DOHH2 (cell line): ENCODE results near the gene SCT.

Experiments
- H3F3A ChIP-seq: fragments of 200-600 bp; sonication (generic), shearing (Covaris generic); 2 replicates; pipeline ENCODE4 v1.6.0; 2016; ENCODE audit warnings: antibody characterized with exemption, mild to moderate bottlenecking; ENCODE audit not compliant: control insufficient read depth, insufficient read depth
- H3K27ac ChIP-seq: fragments of 200-600 bp; sonication (generic); 2 replicates; pipeline ENCODE4 v1.5.1; 2014; ENCODE audit warnings: low read depth, mild to moderate bottlenecking, low read length, moderate library complexity
- H3K27me3 ChIP-seq: fragments of 200-600 bp; sonication (generic); 2 replicates; pipeline ENCODE4 v1.6.1; 2014; ENCODE audit warnings: mild to moderate bottlenecking, low read length, mixed read lengths; ENCODE audit not compliant: control insufficient read depth
- H3K36me3 ChIP-seq: fragments of 200-600 bp; sonication (generic); 2 replicates; pipeline ENCODE4 v1.6.1; 2014; ENCODE audit warnings: mild to moderate bottlenecking, low read length, moderate library complexity, mixed read lengths; ENCODE audit not compliant: control insufficient read depth
- H3K4me1 ChIP-seq: fragments of 200-600 bp; sonication (generic); 2 replicates; pipeline ENCODE4 v1.6.1; 2014; ENCODE audit warnings: mild to moderate bottlenecking, low read length, mixed read lengths; ENCODE audit not compliant: control insufficient read depth
- H3K4me2 ChIP-seq: fragments of 200-600 bp; sonication (generic); 2 replicates; pipeline ENCODE4 v1.6.0; 2014; ENCODE audit warnings: mild to moderate bottlenecking, low read length, moderate library complexity
- H3K4me3 ChIP-seq: fragments of 200-600 bp; sonication (generic); 2 replicates; pipeline ENCODE4 v1.5.1; 2014; ENCODE audit warnings: mild to moderate bottlenecking, low read length, mixed read lengths
- H3K79me2 ChIP-seq: fragments of 200-600 bp; sonication (generic); 2 replicates; pipeline ENCODE4 v1.6.1; 2014; ENCODE audit warnings: mild to moderate bottlenecking, low read length, mixed read lengths; ENCODE audit not compliant: control insufficient read depth
- H3K9me2 ChIP-seq: fragments of 200-600 bp; sonication (generic); replicated peaks from 2 replicates; pipeline ENCODE4 v1.6.1; 2014; ENCODE audit warnings: mild to moderate bottlenecking, low read length, mixed read lengths; ENCODE audit not compliant: control insufficient read depth
- H3K9me3 ChIP-seq: fragments of 200-600 bp; sonication (generic); 2 replicates; pipeline ENCODE4 v1.6.1; 2014; ENCODE audit warnings: antibody characterized with exemption, low read length, mixed read lengths; ENCODE audit not compliant: control insufficient read depth, insufficient read depth
- H4K20me1 ChIP-seq: fragments of 200-600 bp; sonication (generic); 2 replicates; pipeline ENCODE4 v1.6.0; 2014; ENCODE audit warnings: low read depth, mild to moderate bottlenecking, antibody characterized with exemption, low read length, moderate library complexity; ENCODE audit not compliant: control insufficient read depth, insufficient read depth
- EZH2phosphoT487 ChIP-seq: fragments of 200-600 bp; sonication (generic); IDR thresholded peaks from 2 replicates; pipeline ENCODE4 v1.6.1; 2017; ENCODE audit warnings: borderline replicate concordance, mild to moderate bottlenecking, antibody characterized with exemption, low read length, moderate library complexity, mixed read lengths
- TF ChIP-seq, protein P1 (sequence below): fragments of 200-600 bp; sonication (generic); IDR thresholded peaks from one replicate; pipeline ENCODE4 v1.5.1; 2014; ENCODE audit warnings: antibody characterized with exemption, mild to moderate bottlenecking, low read depth, low read length; ENCODE audit not compliant: poor library complexity, severe bottlenecking

SCT gene

GRCh38 chr11:643849-644738 is 17.1 kb upstream of the SCT start:
- no peaks in the 10 kb centered on the region for H3F3A ChIP-seq
- no peak overlapping the region for H3K4me2 ChIP-seq
- H3K27ac ChIP-seq = no peak overlapping the region
- no peaks in the 10 kb centered on the region for H3K27me3 ChIP-seq
- no peak overlapping the region for H3K4me3 ChIP-seq
- H3K79me2 ChIP-seq = no peaks in the 10 kb centered on the region
- H3K9me2 ChIP-seq = no peaks in the 10 kb centered on the region
- H3K36me3 ChIP-seq = no peaks in the 10 kb centered on the region
- no peaks in the 10 kb centered on the region for H4K20me1 ChIP-seq
- no peaks in the 10 kb centered on the region for H3K4me1 ChIP-seq
- H3K9me3 ChIP-seq = no peaks in the 10 kb centered on the region
- TF ChIP-seq EZH2phosphoT487 = no peak
- TF ChIP-seq, protein P1, sequence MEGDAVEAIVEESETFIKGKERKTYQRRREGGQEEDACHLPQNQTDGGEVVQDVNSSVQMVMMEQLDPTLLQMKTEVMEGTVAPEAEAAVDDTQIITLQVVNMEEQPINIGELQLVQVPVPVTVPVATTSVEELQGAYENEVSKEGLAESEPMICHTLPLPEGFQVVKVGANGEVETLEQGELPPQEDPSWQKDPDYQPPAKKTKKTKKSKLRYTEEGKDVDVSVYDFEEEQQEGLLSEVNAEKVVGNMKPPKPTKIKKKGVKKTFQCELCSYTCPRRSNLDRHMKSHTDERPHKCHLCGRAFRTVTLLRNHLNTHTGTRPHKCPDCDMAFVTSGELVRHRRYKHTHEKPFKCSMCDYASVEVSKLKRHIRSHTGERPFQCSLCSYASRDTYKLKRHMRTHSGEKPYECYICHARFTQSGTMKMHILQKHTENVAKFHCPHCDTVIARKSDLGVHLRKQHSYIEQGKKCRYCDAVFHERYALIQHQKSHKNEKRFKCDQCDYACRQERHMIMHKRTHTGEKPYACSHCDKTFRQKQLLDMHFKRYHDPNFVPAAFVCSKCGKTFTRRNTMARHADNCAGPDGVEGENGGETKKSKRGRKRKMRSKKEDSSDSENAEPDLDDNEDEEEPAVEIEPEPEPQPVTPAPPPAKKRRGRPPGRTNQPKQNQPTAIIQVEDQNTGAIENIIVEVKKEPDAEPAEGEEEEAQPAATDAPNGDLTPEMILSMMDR = no peak

- H4K20me1 ChIP-seq = no peaks in the 10 kb centered on the region
- H3K4me1 ChIP-seq = no peaks in the 10 kb centered on the region
- no peak overlapping the region for H3K4me3 ChIP-seq
- no peaks in the 10 kb centered on the region for H3K36me3 ChIP-seq
- H3K27ac ChIP-seq = no peak overlapping the region
- H3K27me3 ChIP-seq = no peaks in the 10 kb centered on the region
- TF ChIP-seq, protein P1 = no peak
- TF ChIP-seq EZH2phosphoT487 = no peak
- no peaks in the 10 kb centered on the region for H3K79me2 ChIP-seq
- no peak overlapping the region for H3K4me2 ChIP-seq
- H3F3A ChIP-seq = no peaks in the 10 kb centered on the region
- H3K9me3 ChIP-seq = no peaks in the 10 kb centered on the region
- H3K9me2 ChIP-seq = no peaks in the 10 kb centered on the region
Measured at GRCh38 chr11:643366-643765, 16.4 kb upstream of the SCT start.

- no peaks in the 10 kb centered on the region for H3K36me3 ChIP-seq
- H3F3A ChIP-seq = no peaks in the 10 kb centered on the region
- H3K4me2 ChIP-seq = no peak overlapping the region
- H3K4me1 ChIP-seq = no peaks in the 10 kb centered on the region
- H3K9me2 ChIP-seq = no peaks in the 10 kb centered on the region
- no peaks in the 10 kb centered on the region for H4K20me1 ChIP-seq
- H3K27ac ChIP-seq = no peak overlapping the region
- no peak overlapping the region for H3K4me3 ChIP-seq
- H3K79me2 ChIP-seq = no peaks in the 10 kb centered on the region
- no peak for TF ChIP-seq EZH2phosphoT487
- TF ChIP-seq, protein P1 = no peak
- H3K9me3 ChIP-seq = no peaks in the 10 kb centered on the region
- no peaks in the 10 kb centered on the region for H3K27me3 ChIP-seq
Measured at GRCh38 chr11:641806-642370, 14.9 kb upstream of the SCT start.
